Thyroid gland (tissue), 4 donors: ENCODE measurements around the gene MOCOS. TPM values are rescaled to one million over a fixed set of nuclear protein-coding genes. Genes with fewer than 3 reads are reported as not detected.
"Not testable (repeated sequence)": the region's sequence is repeated elsewhere in the genome, so short reads cannot be mapped to it uniquely, and the experiment has no call there.

Experiments used
- DNase-seq, 2 donors: peaks; one replicate each; pipeline ENCODE4 v3.0.0-alpha.2; 2019
- H3K27ac ChIP-seq, 3 donors: fragments of 200-600 bp; sonication (generic); 1 replicate in 2 of 3; 2 replicates in 1 of 3; pipeline ENCODE4 v1.5.1; 2016 to 2019; ENCODE audit warnings: mild to moderate bottlenecking in 1 of 3, moderate library complexity in 1 of 3
- H3K27me3 ChIP-seq: fragments of 200-600 bp; sonication (generic); one replicate; pipeline ENCODE4 v1.5.1; 2019
- H3K36me3 ChIP-seq, 2 donors: fragments of 200-600 bp; sonication (generic); one replicate each; pipeline ENCODE4 v1.5.1; 2016 to 2019
- H3K4me1 ChIP-seq, 2 donors: fragments of 200-600 bp; sonication (generic); one replicate each; pipeline ENCODE4 v1.5.1; 2017 to 2019
- H3K4me3 ChIP-seq, 3 donors: fragments of 200-600 bp; sonication (generic); replicated peaks in 1 of 3; 1 replicate in 2 of 3; 2 replicates in 1 of 3; pipeline ENCODE4 v1.5.1; 2016; ENCODE audit warnings: mild to moderate bottlenecking in 1 of 3
- H3K9me3 ChIP-seq: fragments of 200-600 bp; sonication (generic); one replicate; pipeline ENCODE4 v1.5.1; 2017
- POLR2A ChIP-seq, 2 donors: fragments of 450-650 bp; IDR thresholded peaks; one replicate each; pipeline ENCODE4 v1.6.1; 2017; ENCODE audit warnings: antibody characterized with exemption in 2 of 2, mild to moderate bottlenecking in 2 of 2, moderate library complexity in 1 of 2
- WGBS, 2 donors: methylation state at CpG; one replicate each; pipeline ENCODE4 v1.1.5; 2017; 5-methylcytosine and 5-hydroxymethylcytosine counted together
- intact Hi-C: fragments of 100-400 bp; cut with DNase I; formaldehyde crosslinking; loops from one replicate; pipeline ENCODE4 v1.15.1; 2023
- total RNA-seq, 4 donors: library from RNA; depleted of rRNA; stranded (reverse); fragments of >200 nt; gene quantifications; one replicate each; pipeline ENCODE4 v1.2.3, GENCODE V29; 2016
- TF ChIP-seq, protein P1 (sequence below), 6 experiments: fragments of 200-600 bp in 3 of 6; fragments of 450-650 bp in 3 of 6; sonication (generic) in 3 of 6; IDR thresholded peaks; one replicate each; pipeline ENCODE4 v1.5.1; 2016 to 2019; ENCODE audit warnings: antibody characterized with exemption in 6 of 6, mild to moderate bottlenecking in 2 of 6, inconsistent platforms in 1 of 6, moderate library complexity in 1 of 6

MOCOS gene
- total RNA-seq, 4 donors from 2014 or later, result 0.45 to 1.0 (median 0.75) TPM

DNA sequence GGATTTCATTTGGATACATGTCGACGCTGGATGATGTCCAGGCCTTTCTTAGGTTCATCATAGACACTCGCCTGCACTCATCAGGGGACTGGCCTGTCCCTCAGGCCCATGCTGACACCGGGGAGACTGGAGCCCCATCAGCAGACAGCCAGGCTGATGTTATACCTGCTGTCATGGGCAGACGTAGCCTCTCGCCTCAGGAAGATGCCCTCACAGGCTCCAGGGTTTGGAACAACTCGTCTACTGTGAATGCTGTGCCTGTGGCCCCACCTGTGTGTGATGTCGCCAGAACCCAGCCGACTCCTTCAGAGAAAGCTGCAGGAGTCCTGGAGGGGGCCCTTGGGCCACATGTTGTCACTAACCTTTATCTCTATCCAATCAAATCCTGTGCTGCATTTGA lies 28.3 kb downstream of the MOCOS start:
- Histone ChIP-seq H3K36me3 (no peaks in the 10 kb centered on the region), H3K27me3 (no peaks in the 10 kb centered on the region), H3K4me1 (peaks cover 0 to 10% of the 10 kb centered on the region in 2 donors), H3K27ac (no peak overlapping the region), H3K4me3 (no peak overlapping the region), H3K9me3 (no peaks in the 10 kb centered on the region)
- intact Hi-C loops, result no loop called here
- TF ChIP-seq POLR2A (IDR thresholded peaks at IDR 0.05), result no peak
- TF ChIP-seq, protein P1, sequence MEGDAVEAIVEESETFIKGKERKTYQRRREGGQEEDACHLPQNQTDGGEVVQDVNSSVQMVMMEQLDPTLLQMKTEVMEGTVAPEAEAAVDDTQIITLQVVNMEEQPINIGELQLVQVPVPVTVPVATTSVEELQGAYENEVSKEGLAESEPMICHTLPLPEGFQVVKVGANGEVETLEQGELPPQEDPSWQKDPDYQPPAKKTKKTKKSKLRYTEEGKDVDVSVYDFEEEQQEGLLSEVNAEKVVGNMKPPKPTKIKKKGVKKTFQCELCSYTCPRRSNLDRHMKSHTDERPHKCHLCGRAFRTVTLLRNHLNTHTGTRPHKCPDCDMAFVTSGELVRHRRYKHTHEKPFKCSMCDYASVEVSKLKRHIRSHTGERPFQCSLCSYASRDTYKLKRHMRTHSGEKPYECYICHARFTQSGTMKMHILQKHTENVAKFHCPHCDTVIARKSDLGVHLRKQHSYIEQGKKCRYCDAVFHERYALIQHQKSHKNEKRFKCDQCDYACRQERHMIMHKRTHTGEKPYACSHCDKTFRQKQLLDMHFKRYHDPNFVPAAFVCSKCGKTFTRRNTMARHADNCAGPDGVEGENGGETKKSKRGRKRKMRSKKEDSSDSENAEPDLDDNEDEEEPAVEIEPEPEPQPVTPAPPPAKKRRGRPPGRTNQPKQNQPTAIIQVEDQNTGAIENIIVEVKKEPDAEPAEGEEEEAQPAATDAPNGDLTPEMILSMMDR (IDR thresholded peaks at IDR 0.05), result no peak
- no peak for DNase-seq
- WGBS, 2 donors, result 80 to 81% methylated on average over 8 to 9 of the region's 9 CpGs

DNA sequence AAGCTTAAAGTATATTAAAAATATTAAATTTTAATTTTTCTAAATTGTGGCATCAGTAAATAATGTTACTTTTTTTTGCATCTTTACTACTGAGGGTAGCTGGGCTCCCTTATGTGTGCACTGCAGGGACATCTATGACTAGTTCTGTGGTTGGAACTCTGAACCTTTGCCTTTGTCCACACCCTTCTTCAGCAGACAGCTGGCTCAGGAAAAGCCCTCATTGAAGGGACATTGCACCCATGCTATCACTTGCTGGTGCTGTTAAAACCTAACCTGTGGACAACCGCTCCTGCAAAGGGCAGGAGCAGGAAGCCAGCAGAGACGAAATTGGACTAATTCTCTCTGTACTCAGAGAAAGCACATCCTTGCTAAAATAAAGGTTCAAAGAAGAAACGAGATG lies 30.1 kb downstream of the MOCOS start:
- no peak for TF ChIP-seq POLR2A (IDR thresholded peaks at IDR 0.05)
- TF ChIP-seq, protein P1 (IDR thresholded peaks at IDR 0.05), result no peak
- no peak for DNase-seq
- Histone ChIP-seq H3K9me3 (no peaks in the 10 kb centered on the region), H3K4me3 (no peak overlapping the region), H3K36me3 (no peaks in the 10 kb centered on the region), H3K4me1 (peaks cover 0 to 10% of the 10 kb centered on the region in 2 donors), H3K27ac (no peak overlapping the region), H3K27me3 (no peaks in the 10 kb centered on the region)
- WGBS, 2 donors, result 89 to 93% methylated on average over 3 of the region's 3 CpGs
- intact Hi-C loops, result no loop called here

DNA sequence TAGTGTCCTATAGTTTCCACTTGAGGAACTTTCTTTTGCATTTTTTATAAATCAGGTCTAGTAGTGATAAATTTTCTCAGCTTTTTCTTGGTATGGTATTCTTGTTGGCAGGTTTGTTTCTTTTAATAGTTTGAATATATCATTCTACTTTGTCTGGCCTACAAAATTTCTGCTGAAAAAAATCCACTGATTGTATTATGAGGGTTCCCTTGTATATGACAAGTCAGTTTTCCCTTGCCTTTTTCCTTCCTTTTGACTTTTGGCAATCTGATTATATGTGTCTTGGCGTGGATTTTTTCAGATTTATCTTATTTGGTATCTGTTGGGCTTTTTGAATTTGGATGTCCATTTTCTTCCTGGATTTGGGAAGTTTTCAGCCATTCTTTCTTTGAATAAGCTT lies 41.9 kb downstream of the MOCOS start:
- H3K36me3 ChIP-seq, result no peaks in the 10 kb centered on the region
- intact Hi-C loops, result no loop called here
- no peak overlapping the region for H3K4me3 ChIP-seq
- WGBS, 2 donors, result 75 to 82% methylated on average over 1 of the region's 1 CpG
- DNase-seq, result no peak
- no peaks in the 10 kb centered on the region for H3K4me1 ChIP-seq
- H3K9me3 ChIP-seq, result no peaks in the 10 kb centered on the region
- TF ChIP-seq, protein P1 (IDR thresholded peaks at IDR 0.05), result no peak
- no peak for TF ChIP-seq POLR2A (IDR thresholded peaks at IDR 0.05)
- H3K27me3 ChIP-seq, result no peaks in the 10 kb centered on the region
- H3K27ac ChIP-seq, result no peak overlapping the region

DNA sequence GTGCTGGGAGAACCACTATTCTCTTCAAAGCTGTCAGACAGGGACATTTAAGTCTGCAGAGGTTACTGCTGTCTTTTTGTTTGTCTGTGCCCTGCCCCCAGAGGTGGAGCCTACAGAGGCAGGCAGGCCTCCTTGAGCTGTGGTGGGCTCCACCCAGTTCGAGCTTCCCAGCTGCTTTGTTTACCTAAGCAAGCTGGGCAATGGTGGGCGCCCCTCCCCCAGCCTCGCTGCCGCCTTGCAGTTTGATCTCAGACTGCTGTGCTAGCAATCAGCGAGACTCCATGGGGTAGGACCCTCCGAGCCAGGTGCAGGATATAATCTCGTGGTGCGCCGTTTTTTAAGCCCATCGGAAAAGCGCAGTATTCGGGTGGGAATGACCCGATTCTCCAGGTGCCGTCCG lies 53.2 kb downstream of the MOCOS start:
- H3K27me3 ChIP-seq, H3K36me3 ChIP-seq, H3K4me3 ChIP-seq, H3K9me3 ChIP-seq, H3K4me1 ChIP-seq, intact Hi-C loops, H3K27ac ChIP-seq, DNase-seq: not testable (repeated sequence)
- 75 to 96% methylated on average over 5 to 15 of the region's 15 CpGs for WGBS, 2 donors

DNA sequence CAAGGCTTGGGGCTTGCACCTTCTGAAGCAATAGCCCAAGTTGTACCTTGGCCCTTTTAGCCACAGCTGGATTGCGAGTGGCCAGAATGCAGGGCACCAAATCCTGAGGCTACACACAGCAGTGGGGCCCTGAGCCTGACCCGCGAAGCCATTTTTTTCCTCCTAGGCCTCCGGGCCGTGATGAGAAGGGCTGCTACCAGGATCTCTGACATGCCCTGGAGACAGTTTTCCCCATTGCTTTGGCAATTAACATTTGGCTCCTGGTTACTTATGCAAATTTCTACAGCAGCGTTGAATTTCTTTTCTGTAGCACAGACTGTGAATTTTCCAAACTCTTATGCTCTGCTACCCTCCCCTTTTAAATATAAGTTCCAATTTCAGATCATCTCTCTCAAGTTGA lies 54.5 kb downstream of the MOCOS start:
- Histone ChIP-seq H3K27ac (no peak overlapping the region), H3K4me1 (no peaks in the 10 kb centered on the region), H3K36me3 (no peaks in the 10 kb centered on the region), H3K9me3 (no peaks in the 10 kb centered on the region), H3K27me3 (no peaks in the 10 kb centered on the region), H3K4me3 (no peak overlapping the region)
- TF ChIP-seq, protein P1 (IDR thresholded peaks at IDR 0.05), result no peak
- TF ChIP-seq POLR2A (IDR thresholded peaks at IDR 0.05), result no peak
- intact Hi-C loops, result no loop called here
- no peak for DNase-seq
- WGBS, 2 donors, result 92 to 96% methylated on average over 6 of the region's 6 CpGs

DNA sequence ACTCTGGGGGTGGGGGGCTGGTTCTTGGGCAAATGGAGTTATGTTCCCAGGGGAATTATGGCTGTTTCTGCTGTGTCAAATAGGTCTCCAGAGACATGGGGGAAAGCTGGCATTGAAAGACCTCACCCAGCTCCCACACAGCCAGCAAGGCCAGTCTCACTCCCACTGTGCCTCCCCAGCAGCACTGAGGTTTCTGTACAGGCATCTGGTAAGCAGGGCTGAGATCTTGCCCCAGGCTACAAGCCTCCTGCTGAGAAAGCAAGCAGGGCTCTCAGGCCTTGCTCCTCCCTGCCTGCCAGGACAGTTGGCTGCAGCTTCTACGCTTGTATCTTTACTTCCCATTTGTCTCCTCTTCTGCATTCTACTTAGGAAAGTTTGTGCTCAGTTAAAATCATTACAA lies 59.7 kb downstream of the MOCOS start:
- intact Hi-C loops, result no loop called here
- Histone ChIP-seq H3K9me3 (no peaks in the 10 kb centered on the region), H3K27ac (no peak overlapping the region), H3K4me3 (no peak overlapping the region), H3K36me3 (no peaks in the 10 kb centered on the region), H3K4me1 (no peaks in the 10 kb centered on the region), H3K27me3 (no peaks in the 10 kb centered on the region)
- 82 to 93% methylated on average over 1 of the region's 1 CpG for WGBS, 2 donors
- DNase-seq, result no peak
- no peak for TF ChIP-seq POLR2A (IDR thresholded peaks at IDR 0.05)
- TF ChIP-seq, protein P1 (IDR thresholded peaks at IDR 0.05), result no peak
